HG02973 (cell line): ENCODE measurements around the gene RUNX2.

Experiments
- ATAC-seq: cut with Tn5 transposase; IDR thresholded peaks from one replicate; pipeline ENCODE4 v1.9.1; 2021; ENCODE audit warnings: moderate library complexity; ENCODE audit not compliant: unreplicated experiment

Gene RUNX2

GRCh38 chr6:45608252-45608913 lies 280.3 kb downstream of the RUNX2 start:
- no peak for ATAC-seq

GRCh38 chr6:45609141-45609638 lies 281.1 kb downstream of the RUNX2 start:
- no peak for ATAC-seq

- ATAC-seq = no peak
These were observed 282.2 kb downstream of the RUNX2 start for GRCh38 chr6:45610374-45610773.

GRCh38 chr6:45610832-45611231 lies 282.7 kb downstream of the RUNX2 start:
- no peak for ATAC-seq

- ATAC-seq = no peak
These were observed 283.4 kb downstream of the RUNX2 start for GRCh38 chr6:45611491-45611890.

GRCh38 chr6:45613656-45614055 lies 285.5 kb downstream of the RUNX2 start:
- ATAC-seq = no peak

GRCh38 chr6:45614488-45615285 lies 286.6 kb downstream of the RUNX2 start:
- no peak for ATAC-seq

- ATAC-seq = no peak
These were observed 288.1 kb downstream of the RUNX2 start for GRCh38 chr6:45616209-45616608.

- ATAC-seq = no peak
These were observed 289.3 kb downstream of the RUNX2 start for GRCh38 chr6:45617441-45617840.

- ATAC-seq = no peak
These were observed 290.1 kb downstream of the RUNX2 start for GRCh38 chr6:45618259-45618658.

- ATAC-seq = no peak
These were observed 291.2 kb downstream of the RUNX2 start for GRCh38 chr6:45619211-45619760.

- no peak for ATAC-seq
These were observed 291.9 kb downstream of the RUNX2 start for GRCh38 chr6:45619994-45620471.

GRCh38 chr6:45624228-45624627 lies 296.1 kb downstream of the RUNX2 start:
- ATAC-seq = no peak

GRCh38 chr6:45625191-45625664 lies 297.1 kb downstream of the RUNX2 start:
- ATAC-seq = no peak

- no peak for ATAC-seq
These were observed 298.2 kb downstream of the RUNX2 start for GRCh38 chr6:45626087-45626891.

GRCh38 chr6:45630314-45630713 lies 302.2 kb downstream of the RUNX2 start:
- no peak for ATAC-seq

GRCh38 chr6:45630801-45631200 lies 302.7 kb downstream of the RUNX2 start:
- ATAC-seq = no peak

GRCh38 chr6:45631396-45631795 lies 303.3 kb downstream of the RUNX2 start:
- ATAC-seq = no peak

GRCh38 chr6:45633272-45633908 lies 305.3 kb downstream of the RUNX2 start:
- no peak for ATAC-seq

GRCh38 chr6:45634231-45634630 lies 306.1 kb downstream of the RUNX2 start:
- no peak for ATAC-seq
